ENCODE results near the gene SERPINB10.

SERPINB10 gene

GRCh38 chr18:63980896-63981460 is 73.2 kb downstream of the SERPINB10 start:
- Histone ChIP-seq H3K4me3 (ENCODE audit: insufficient read length, low read depth) (no peak overlapping the region), H3K9me3 (ENCODE audit: insufficient read depth, low read length) (no peaks in the 10 kb centered on the region), H3K4me1 (ENCODE audit: insufficient read depth, insufficient read length) (no peaks in the 10 kb centered on the region), H3K27me3 (ENCODE audit: insufficient read depth, insufficient read length) (peaks cover 5% of the 10 kb centered on the region), H3K9ac (ENCODE audit: insufficient read length, low read depth) (no peak overlapping the region), H3K36me3 (ENCODE audit: insufficient read depth, insufficient read length, low read length) (peaks cover 10% of the 10 kb centered on the region)
- no peak for DNase-seq (ENCODE audit: low read depth, low spot score)
- TF ChIP-seq SUZ12 (IDR thresholded peaks at IDR 0.05; ENCODE audit: extremely low read depth, insufficient read depth, insufficient read length) (no peak), ZNF274 (IDR thresholded peaks at IDR 0.05; ENCODE audit: low read depth, low read length) (no peak), YY1 (IDR thresholded peaks at IDR 0.05; ENCODE audit: insufficient read depth, insufficient read length) (no peak)

DNA sequence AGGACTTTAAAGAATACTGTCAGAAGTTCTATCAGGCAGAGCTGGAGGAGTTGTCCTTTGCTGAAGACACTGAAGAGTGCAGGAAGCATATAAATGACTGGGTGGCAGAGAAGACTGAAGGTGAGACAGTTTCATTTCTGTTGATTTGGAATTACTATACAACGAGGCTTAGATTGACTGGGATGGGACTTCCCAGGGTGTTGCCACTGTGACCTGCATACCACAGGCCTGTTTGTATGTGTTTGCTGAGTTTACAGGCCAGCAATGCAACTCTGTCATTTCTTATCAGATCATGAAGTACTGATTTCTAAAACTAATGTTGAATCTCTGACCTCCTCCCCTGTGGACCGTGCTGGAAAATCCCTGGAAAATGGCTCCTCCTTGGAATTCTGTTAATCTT is 74.0 kb downstream of the SERPINB10 start:
- TF ChIP-seq ZNF274 (IDR thresholded peaks at IDR 0.05; ENCODE audit: low read depth, low read length) (no peak), SUZ12 (IDR thresholded peaks at IDR 0.05; ENCODE audit: extremely low read depth, insufficient read depth, insufficient read length) (no peak), YY1 (IDR thresholded peaks at IDR 0.05; ENCODE audit: insufficient read depth, insufficient read length) (no peak)
- Histone ChIP-seq H3K4me1 (ENCODE audit: insufficient read depth, insufficient read length) (no peaks in the 10 kb centered on the region), H3K4me3 (ENCODE audit: insufficient read length, low read depth) (no peak overlapping the region), H3K27me3 (ENCODE audit: insufficient read depth, insufficient read length) (peaks cover 5% of the 10 kb centered on the region), H3K9ac (ENCODE audit: insufficient read length, low read depth) (no peak overlapping the region), H3K36me3 (ENCODE audit: insufficient read depth, insufficient read length, low read length) (peaks cover 10% of the 10 kb centered on the region), H3K9me3 (ENCODE audit: insufficient read depth, low read length) (no peaks in the 10 kb centered on the region)
- DNase-seq (ENCODE audit: low read depth, low spot score) = no peak

DNA sequence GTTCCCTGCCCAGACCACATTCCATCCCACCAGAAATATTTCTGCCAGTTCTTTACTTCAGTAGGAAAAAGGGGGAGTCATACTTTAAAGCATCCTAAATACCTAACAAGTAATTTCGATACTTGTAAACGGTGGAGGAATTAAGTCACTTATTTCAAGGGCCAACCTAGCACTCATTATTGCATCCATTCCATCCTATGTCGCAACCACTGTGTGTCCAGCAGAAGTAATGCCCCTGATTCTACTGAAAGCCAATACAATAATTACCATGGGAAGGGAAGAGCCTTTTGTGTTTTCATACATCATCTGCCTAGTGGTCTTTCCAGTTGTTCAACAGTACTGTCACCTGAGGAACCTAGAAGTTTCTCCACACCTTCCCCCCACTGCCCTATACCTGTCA is 74.6 kb downstream of the SERPINB10 start:
- H3K9me3 ChIP-seq (ENCODE audit: insufficient read depth, low read length) = no peaks in the 10 kb centered on the region
- no peak for TF ChIP-seq ZNF274 (IDR thresholded peaks at IDR 0.05; ENCODE audit: low read depth, low read length)
- no peak for TF ChIP-seq SUZ12 (IDR thresholded peaks at IDR 0.05; ENCODE audit: extremely low read depth, insufficient read depth, insufficient read length)
- no peak for TF ChIP-seq YY1 (IDR thresholded peaks at IDR 0.05; ENCODE audit: insufficient read depth, insufficient read length)
- DNase-seq (ENCODE audit: low read depth, low spot score) = no peak
- H3K27me3 ChIP-seq (ENCODE audit: insufficient read depth, insufficient read length) = peaks cover 5% of the 10 kb centered on the region
- no peaks in the 10 kb centered on the region for H3K4me1 ChIP-seq (ENCODE audit: insufficient read depth, insufficient read length)
- no peak overlapping the region for H3K4me3 ChIP-seq (ENCODE audit: insufficient read length, low read depth)
- H3K9ac ChIP-seq (ENCODE audit: insufficient read length, low read depth) = no peak overlapping the region
- H3K36me3 ChIP-seq (ENCODE audit: insufficient read depth, insufficient read length, low read length) = peaks cover 13% of the 10 kb centered on the region
